Superior temporal gyrus (tissue), 1 donor: ENCODE results near the gene PRSS21.
A peak's percentile ranks its signal among the peaks of the same experiment; 100 is the strongest.

Source experiments
- DNase-seq: peaks from one replicate; pipeline ENCODE4 v3.0.0-alpha.2; 2016; ENCODE audit errors: extremely low spot score

Gene PRSS21

DNA sequence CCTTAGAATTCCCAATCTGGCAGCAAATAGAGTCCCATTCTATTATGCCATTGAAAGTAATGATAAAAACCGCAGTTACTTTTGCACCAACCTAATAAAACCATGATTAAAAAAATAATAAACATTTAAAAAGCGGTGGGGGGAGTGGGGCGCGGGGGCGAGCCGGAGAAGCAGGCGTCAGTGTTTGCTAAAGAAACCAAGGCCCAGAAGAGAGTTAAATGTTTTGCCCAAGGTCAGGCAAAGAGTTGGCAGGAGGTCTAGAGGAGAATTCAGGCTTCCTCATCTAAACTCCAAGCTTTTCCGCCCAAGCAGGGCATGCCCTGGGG is 50.6 kb downstream of the PRSS21 start:
- no peak for DNase-seq

DNA sequence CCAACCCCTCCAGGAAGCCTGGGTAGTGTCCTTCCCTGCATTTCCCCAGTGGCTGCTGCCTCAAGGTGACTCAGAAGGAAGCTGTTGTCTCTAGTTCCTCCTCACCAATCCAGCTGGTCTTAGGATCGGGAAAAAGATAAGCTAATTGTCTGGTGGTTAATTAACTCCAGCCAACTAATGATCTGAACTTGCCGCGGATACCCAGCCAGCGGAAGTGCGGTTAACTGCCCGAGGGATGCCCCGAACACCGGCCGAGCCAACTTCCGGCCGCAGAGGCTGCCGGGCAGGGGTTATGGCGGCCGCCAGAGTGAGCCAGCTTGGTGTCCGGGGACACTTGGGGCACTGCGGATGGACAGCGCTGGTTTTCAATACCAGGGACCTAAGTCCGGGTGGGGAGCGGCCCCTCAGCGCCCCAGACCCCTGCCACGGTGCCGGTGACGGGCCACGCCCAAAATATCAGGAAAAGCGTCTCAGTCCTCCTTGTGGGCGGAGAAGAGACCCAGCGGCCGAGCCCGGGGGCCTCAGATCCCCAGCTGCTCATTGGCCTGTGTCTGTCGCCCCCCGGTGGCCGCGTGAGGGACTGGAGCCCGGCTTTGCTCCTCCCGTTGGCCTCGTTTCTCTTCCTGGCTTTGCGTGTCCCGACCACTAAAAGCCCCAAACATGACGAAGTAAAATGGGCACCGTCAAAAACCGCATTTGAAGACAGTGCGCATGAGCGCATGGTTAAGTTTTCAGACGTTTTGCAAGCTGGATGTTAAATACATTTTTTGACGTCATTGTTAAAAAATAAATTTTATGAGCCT is 51.2 kb downstream of the PRSS21 start:
- peak; percentile 90 for DNase-seq
